ENCODE measurements around the gene TMEM61.

TMEM61 gene

GRCh38 chr1:54947540-54947939, 32.9 kb upstream of the TMEM61 start:
- no peaks in the 10 kb centered on the region for H3K9me3 ChIP-seq (replicated peaks; ENCODE audit: low read length)
- H3K4me1 ChIP-seq (ENCODE audit: control insufficient read depth, insufficient read depth, low read length), result peaks cover 22% of the 10 kb centered on the region
- no peak overlapping the region for H3K4me2 ChIP-seq (ENCODE audit: low read length)
- H3K4me3 ChIP-seq (ENCODE audit: low read length), result no peak overlapping the region
- no peaks in the 10 kb centered on the region for H3K27me3 ChIP-seq (ENCODE audit: control insufficient read depth, insufficient read depth, low read length)
- no peak overlapping the region for H3K9ac ChIP-seq (ENCODE audit: low read depth, low read length)
- H3K36me3 ChIP-seq (ENCODE audit: insufficient read depth, low read length), result no peaks in the 10 kb centered on the region

GRCh38 chr1:54949053-54949452, 31.4 kb upstream of the TMEM61 start:
- Histone ChIP-seq H3K9me3 (replicated peaks; ENCODE audit: low read length) (no peaks in the 10 kb centered on the region), H3K27me3 (ENCODE audit: control insufficient read depth, insufficient read depth, low read length) (no peaks in the 10 kb centered on the region), H3K4me2 (ENCODE audit: low read length) (no peak overlapping the region), H3K4me3 (ENCODE audit: low read length) (no peak overlapping the region), H3K36me3 (ENCODE audit: insufficient read depth, low read length) (no peaks in the 10 kb centered on the region), H3K4me1 (ENCODE audit: control insufficient read depth, insufficient read depth, low read length) (peaks cover 22% of the 10 kb centered on the region), H3K9ac (ENCODE audit: low read depth, low read length) (no peak overlapping the region)

- peak overlapping the region; percentile 76 for H3K9ac ChIP-seq (ENCODE audit: low read depth, low read length)
- H3K4me1 ChIP-seq (ENCODE audit: control insufficient read depth, insufficient read depth, low read length), result peaks cover 19% of the 10 kb centered on the region
- no peaks in the 10 kb centered on the region for H3K27me3 ChIP-seq (ENCODE audit: control insufficient read depth, insufficient read depth, low read length)
- H3K36me3 ChIP-seq (ENCODE audit: insufficient read depth, low read length), result no peaks in the 10 kb centered on the region
- H3K9me3 ChIP-seq (replicated peaks; ENCODE audit: low read length), result no peaks in the 10 kb centered on the region
- peak overlapping the region; percentile 80 for H3K4me2 ChIP-seq (ENCODE audit: low read length)
- H3K4me3 ChIP-seq (ENCODE audit: low read length), result peak overlapping the region; percentile 54
Observed at GRCh38 chr1:54950006-54950368, 30.4 kb upstream of the TMEM61 start.

- peak overlapping the region; percentile 76 for H3K9ac ChIP-seq (ENCODE audit: low read depth, low read length)
- H3K36me3 ChIP-seq (ENCODE audit: insufficient read depth, low read length), result no peaks in the 10 kb centered on the region
- H3K4me1 ChIP-seq (ENCODE audit: control insufficient read depth, insufficient read depth, low read length), result peaks cover 20% of the 10 kb centered on the region
- H3K27me3 ChIP-seq (ENCODE audit: control insufficient read depth, insufficient read depth, low read length), result no peaks in the 10 kb centered on the region
- peak overlapping the region; percentile 80 for H3K4me2 ChIP-seq (ENCODE audit: low read length)
- no peaks in the 10 kb centered on the region for H3K9me3 ChIP-seq (replicated peaks; ENCODE audit: low read length)
- peak overlapping the region; percentile 54 for H3K4me3 ChIP-seq (ENCODE audit: low read length)
Observed at GRCh38 chr1:54950369-54951163, 29.9 kb upstream of the TMEM61 start.

GRCh38 chr1:54951810-54952226, 28.6 kb upstream of the TMEM61 start:
- no peak overlapping the region for H3K4me3 ChIP-seq (ENCODE audit: low read length)
- no peaks in the 10 kb centered on the region for H3K36me3 ChIP-seq (ENCODE audit: insufficient read depth, low read length)
- no peaks in the 10 kb centered on the region for H3K27me3 ChIP-seq (ENCODE audit: control insufficient read depth, insufficient read depth, low read length)
- no peak overlapping the region for H3K9ac ChIP-seq (ENCODE audit: low read depth, low read length)
- H3K4me1 ChIP-seq (ENCODE audit: control insufficient read depth, insufficient read depth, low read length), result peaks cover 25% of the 10 kb centered on the region
- H3K4me2 ChIP-seq (ENCODE audit: low read length), result no peak overlapping the region
- no peaks in the 10 kb centered on the region for H3K9me3 ChIP-seq (replicated peaks; ENCODE audit: low read length)

- Histone ChIP-seq H3K4me1 (ENCODE audit: control insufficient read depth, insufficient read depth, low read length) (peaks cover 25% of the 10 kb centered on the region), H3K36me3 (ENCODE audit: insufficient read depth, low read length) (no peaks in the 10 kb centered on the region), H3K9me3 (replicated peaks; ENCODE audit: low read length) (peaks cover 3% of the 10 kb centered on the region), H3K4me3 (ENCODE audit: low read length) (no peak overlapping the region), H3K4me2 (ENCODE audit: low read length) (no peak overlapping the region), H3K27me3 (ENCODE audit: control insufficient read depth, insufficient read depth, low read length) (no peaks in the 10 kb centered on the region), H3K9ac (ENCODE audit: low read depth, low read length) (no peak overlapping the region)
Observed at GRCh38 chr1:54952950-54953718, 27.3 kb upstream of the TMEM61 start.

- H3K4me2 ChIP-seq (ENCODE audit: low read length), result no peak overlapping the region
- no peaks in the 10 kb centered on the region for H3K36me3 ChIP-seq (ENCODE audit: insufficient read depth, low read length)
- no peak overlapping the region for H3K9ac ChIP-seq (ENCODE audit: low read depth, low read length)
- H3K4me1 ChIP-seq (ENCODE audit: control insufficient read depth, insufficient read depth, low read length), result peaks cover 20% of the 10 kb centered on the region
- H3K27me3 ChIP-seq (ENCODE audit: control insufficient read depth, insufficient read depth, low read length), result no peaks in the 10 kb centered on the region
- no peak overlapping the region for H3K4me3 ChIP-seq (ENCODE audit: low read length)
- H3K9me3 ChIP-seq (replicated peaks; ENCODE audit: low read length), result peaks cover 3% of the 10 kb centered on the region
Observed at GRCh38 chr1:54953846-54954245, 26.6 kb upstream of the TMEM61 start.

- H3K27me3 ChIP-seq (ENCODE audit: control insufficient read depth, insufficient read depth, low read length), result no peaks in the 10 kb centered on the region
- H3K9me3 ChIP-seq (replicated peaks; ENCODE audit: low read length), result peaks cover 3% of the 10 kb centered on the region
- H3K36me3 ChIP-seq (ENCODE audit: insufficient read depth, low read length), result no peaks in the 10 kb centered on the region
- peaks cover 15% of the 10 kb centered on the region for H3K4me1 ChIP-seq (ENCODE audit: control insufficient read depth, insufficient read depth, low read length)
- H3K4me2 ChIP-seq (ENCODE audit: low read length), result no peak overlapping the region
- no peak overlapping the region for H3K4me3 ChIP-seq (ENCODE audit: low read length)
- no peak overlapping the region for H3K9ac ChIP-seq (ENCODE audit: low read depth, low read length)
Observed at GRCh38 chr1:54955359-54955758, 25.1 kb upstream of the TMEM61 start.

- Histone ChIP-seq H3K9me3 (replicated peaks; ENCODE audit: low read length) (peaks cover 3% of the 10 kb centered on the region), H3K4me2 (ENCODE audit: low read length) (no peak overlapping the region), H3K27me3 (ENCODE audit: control insufficient read depth, insufficient read depth, low read length) (no peaks in the 10 kb centered on the region), H3K9ac (ENCODE audit: low read depth, low read length) (no peak overlapping the region), H3K36me3 (ENCODE audit: insufficient read depth, low read length) (no peaks in the 10 kb centered on the region), H3K4me1 (ENCODE audit: control insufficient read depth, insufficient read depth, low read length) (peaks cover 7% of the 10 kb centered on the region), H3K4me3 (ENCODE audit: low read length) (no peak overlapping the region)
Observed at GRCh38 chr1:54956726-54957125, 23.7 kb upstream of the TMEM61 start.

GRCh38 chr1:54959241-54959640, 21.2 kb upstream of the TMEM61 start:
- Histone ChIP-seq H3K4me1 (ENCODE audit: control insufficient read depth, insufficient read depth, low read length) (peaks cover 7% of the 10 kb centered on the region), H3K9me3 (replicated peaks; ENCODE audit: low read length) (peaks cover 3% of the 10 kb centered on the region), H3K4me3 (ENCODE audit: low read length) (no peak overlapping the region), H3K27me3 (ENCODE audit: control insufficient read depth, insufficient read depth, low read length) (no peaks in the 10 kb centered on the region), H3K4me2 (ENCODE audit: low read length) (no peak overlapping the region), H3K36me3 (ENCODE audit: insufficient read depth, low read length) (no peaks in the 10 kb centered on the region), H3K9ac (ENCODE audit: low read depth, low read length) (no peak overlapping the region)

- Histone ChIP-seq H3K27me3 (ENCODE audit: control insufficient read depth, insufficient read depth, low read length) (no peaks in the 10 kb centered on the region), H3K9ac (ENCODE audit: low read depth, low read length) (no peak overlapping the region), H3K4me3 (ENCODE audit: low read length) (no peak overlapping the region), H3K9me3 (replicated peaks; ENCODE audit: low read length) (peaks cover 2% of the 10 kb centered on the region), H3K4me2 (ENCODE audit: low read length) (no peak overlapping the region), H3K4me1 (ENCODE audit: control insufficient read depth, insufficient read depth, low read length) (peaks cover 18% of the 10 kb centered on the region), H3K36me3 (ENCODE audit: insufficient read depth, low read length) (no peaks in the 10 kb centered on the region)
Observed at GRCh38 chr1:54962612-54963395, 17.6 kb upstream of the TMEM61 start.

All from skeletal muscle satellite cell (primary cell).